Liver (tissue), 9 donors: Measurements from ENCODE around the gene GREB1L. TPM values are rescaled to one million over a fixed set of nuclear protein-coding genes. Genes with fewer than 3 reads are reported as not detected.

Experiments
- DNase-seq: peaks from one replicate; pipeline ENCODE4 v3.0.0-alpha.2; 2017; ENCODE audit warnings: low spot score
- H3K27ac ChIP-seq, 2 donors: one replicate each; pipeline ENCODE4 v1.7.0; 2013; ENCODE audit warnings: inconsistent platforms in 2 of 2, low read length in 2 of 2, control low read depth in 1 of 2, low read depth in 1 of 2, mild to moderate bottlenecking in 1 of 2
- H3K27me3 ChIP-seq, 4 donors: one replicate each; pipeline versions ENCODE4 v1.6.1 to v1.7.0; 2013; ENCODE audit warnings: low read length in 3 of 4, inconsistent platforms in 1 of 4, mild to moderate bottlenecking in 1 of 4, moderate library complexity in 1 of 4; ENCODE audit not compliant: control insufficient read depth in 4 of 4, insufficient read depth in 4 of 4
- H3K36me3 ChIP-seq, 4 donors: one replicate each; pipeline versions ENCODE4 v1.6.1 to v1.7.0; 2013; ENCODE audit warnings: low read length in 3 of 4, mild to moderate bottlenecking in 3 of 4, low read depth in 1 of 4, moderate library complexity in 1 of 4; ENCODE audit not compliant: control insufficient read depth in 4 of 4, insufficient read depth in 3 of 4
- H3K4me1 ChIP-seq, 4 donors: one replicate each; pipeline versions ENCODE4 v1.6.1 to v1.7.0; 2013; ENCODE audit warnings: low read length in 3 of 4, mild to moderate bottlenecking in 3 of 4, moderate library complexity in 1 of 4; ENCODE audit not compliant: control insufficient read depth in 4 of 4, insufficient read depth in 4 of 4
- H3K4me3 ChIP-seq, 3 donors: one replicate each; pipeline versions ENCODE4 v1.6.1 to v1.7.0; 2013; ENCODE audit warnings: low read length in 3 of 3, control low read depth in 1 of 3, low read depth in 1 of 3, mild to moderate bottlenecking in 1 of 3
- H3K9ac ChIP-seq, 2 donors: one replicate each; pipeline ENCODE4 v1.7.0; 2013; ENCODE audit warnings: low read length in 2 of 2, mild to moderate bottlenecking in 2 of 2, moderate library complexity in 2 of 2, control low read depth in 1 of 2, low read depth in 1 of 2
- H3K9me3 ChIP-seq, 4 donors: one replicate each; pipeline versions ENCODE4 v1.6.1 to v1.7.0; 2013; ENCODE audit warnings: low read length in 3 of 4; ENCODE audit not compliant: control insufficient read depth in 4 of 4
- EGR1 ChIP-seq, 2 donors: IDR thresholded peaks; 2 replicates each; pipeline ENCODE4 v1.6.1; 2016 to 2018; ENCODE audit warnings: antibody characterized with exemption in 2 of 2, low read depth in 2 of 2
- FOXA1 ChIP-seq: IDR thresholded peaks from 2 replicates; pipeline ENCODE4 v1.6.1; 2016; ENCODE audit warnings: antibody characterized with exemption
- FOXA2 ChIP-seq: IDR thresholded peaks from 2 replicates; pipeline ENCODE4 v1.6.1; 2016; ENCODE audit warnings: antibody characterized with exemption
- GABPA ChIP-seq, 2 donors: IDR thresholded peaks in 1 of 2; conservative IDR thresholded peaks in 1 of 2; 2 replicates each; pipeline ENCODE4 v1.6.1; 2016; ENCODE audit warnings: antibody characterized with exemption in 2 of 2, mild to moderate bottlenecking in 1 of 2, moderate library complexity in 1 of 2
- HNF4A ChIP-seq, 2 donors: conservative IDR thresholded peaks; 2 replicates each; pipeline ENCODE4 v1.6.1; 2016; ENCODE audit warnings: antibody characterized with exemption in 2 of 2, mild to moderate bottlenecking in 2 of 2
- HNF4G ChIP-seq: IDR thresholded peaks from 2 replicates; pipeline ENCODE4 v1.6.1; 2016; ENCODE audit warnings: antibody characterized with exemption
- NR2F2 ChIP-seq: IDR thresholded peaks from 2 replicates; pipeline ENCODE4 v1.6.1; 2016; ENCODE audit warnings: antibody characterized with exemption
- RAD21 ChIP-seq, 2 donors: IDR thresholded peaks; 2 replicates each; pipeline ENCODE4 v1.6.1; 2016; ENCODE audit warnings: antibody characterized with exemption in 2 of 2, mild to moderate bottlenecking in 2 of 2
- RXRA ChIP-seq, 2 donors: IDR thresholded peaks; 2 replicates each; pipeline ENCODE4 v1.6.1; 2017 to 2018; ENCODE audit warnings: antibody characterized with exemption in 2 of 2, mild to moderate bottlenecking in 1 of 2
- SP1 ChIP-seq: IDR thresholded peaks from 2 replicates; pipeline ENCODE4 v1.6.1; 2018; ENCODE audit warnings: antibody characterized with exemption, mild to moderate bottlenecking
- TAF1 ChIP-seq: conservative IDR thresholded peaks from 2 replicates; pipeline ENCODE4 v1.6.1; 2016; ENCODE audit warnings: antibody characterized with exemption, mild to moderate bottlenecking
- YY1 ChIP-seq: IDR thresholded peaks from 2 replicates; pipeline ENCODE4 v1.6.1; 2016; ENCODE audit warnings: antibody characterized with exemption, mild to moderate bottlenecking
- WGBS: extraction: QIAGEN DNeasy Blood & Tissue Kit; methylation state at CpG from one replicate; pipeline ENCODE4 v1.1.7; 2013; 5-methylcytosine and 5-hydroxymethylcytosine counted together
- polyA plus RNA-seq, 2 donors: library from polyadenylated mRNA; stranded (reverse) in 1 of 2; unstranded in 1 of 2; fragments of 200-250 nt in 1 of 2; fragments of >200 nt in 1 of 2; fragmentation: Nextera tagmentation in 1 of 2; extraction: Ambion mirVana in 1 of 2; gene quantifications; one replicate each; pipeline versions ENCODE4 v1.2.1 to v1.2.3, GENCODE V29; 2013 to 2015
- total RNA-seq, 2 donors: library from RNA; depleted of rRNA; stranded (reverse); fragments of >200 nt; gene quantifications; one replicate each; pipeline ENCODE4 v1.2.3, GENCODE V29; 2014
- TF ChIP-seq, protein P1 (sequence below): IDR thresholded peaks from 2 replicates; pipeline ENCODE4 v1.6.1; 2016; ENCODE audit warnings: antibody characterized with exemption
- TF ChIP-seq, protein P2 (sequence below): IDR thresholded peaks from 2 replicates; pipeline ENCODE4 v1.6.1; 2016; ENCODE audit warnings: antibody characterized with exemption, mild to moderate bottlenecking
- TF ChIP-seq, protein P3 (sequence below): fragments of 150-350 bp; IDR thresholded peaks from 2 replicates; pipeline ENCODE4 v1.5.1; 2017; ENCODE audit warnings: improper control_type of control experiment, low read depth, low read length; ENCODE audit not compliant: missing input control
- donor health status: healthy.
- donor health status: healthy.
- donor health status: healthy.
- donor health status: healthy.
- donor health status: healthy.

Gene GREB1L
- total and polyA plus RNA-seq, 4 donors, result 1.2 to 13.1 (median 3.0) TPM

DNA sequence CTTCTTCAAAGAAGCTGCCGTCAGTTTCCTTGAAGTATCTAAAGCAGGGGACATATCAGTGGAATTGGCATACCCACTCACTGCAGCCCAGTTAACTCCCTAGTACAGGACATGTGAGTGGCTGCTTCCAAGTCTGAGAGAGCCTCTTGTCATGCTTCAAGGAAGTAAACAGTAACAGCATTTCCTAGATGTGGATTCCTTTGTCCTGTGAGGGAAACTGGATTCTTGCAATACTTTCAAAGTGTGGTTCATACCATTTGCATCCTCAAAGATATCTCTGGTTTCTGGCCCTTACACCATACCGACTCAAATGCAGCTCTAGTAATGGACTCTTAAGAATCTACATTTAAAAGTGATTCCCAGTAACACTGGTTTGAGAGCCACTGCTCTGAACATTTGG is 271.3 kb downstream of the GREB1L start:
- Histone ChIP-seq H3K4me1 (no peaks in the 10 kb centered on the region), H3K27ac (no peak overlapping the region), H3K27me3 (no peaks in the 10 kb centered on the region), H3K4me3 (no peak overlapping the region), H3K36me3 (peaks cover 2 to 7% (median 4%) of the 10 kb centered on the region in 4 donors), H3K9ac (no peak overlapping the region), H3K9me3 (no peaks in the 10 kb centered on the region)
- TF ChIP-seq FOXA1 (no peak), TAF1 (no peak), SP1 (no peak), RXRA (IDR thresholded peaks at IDR 0.05) (no peak), HNF4G (no peak)
- TF ChIP-seq, protein P1, sequence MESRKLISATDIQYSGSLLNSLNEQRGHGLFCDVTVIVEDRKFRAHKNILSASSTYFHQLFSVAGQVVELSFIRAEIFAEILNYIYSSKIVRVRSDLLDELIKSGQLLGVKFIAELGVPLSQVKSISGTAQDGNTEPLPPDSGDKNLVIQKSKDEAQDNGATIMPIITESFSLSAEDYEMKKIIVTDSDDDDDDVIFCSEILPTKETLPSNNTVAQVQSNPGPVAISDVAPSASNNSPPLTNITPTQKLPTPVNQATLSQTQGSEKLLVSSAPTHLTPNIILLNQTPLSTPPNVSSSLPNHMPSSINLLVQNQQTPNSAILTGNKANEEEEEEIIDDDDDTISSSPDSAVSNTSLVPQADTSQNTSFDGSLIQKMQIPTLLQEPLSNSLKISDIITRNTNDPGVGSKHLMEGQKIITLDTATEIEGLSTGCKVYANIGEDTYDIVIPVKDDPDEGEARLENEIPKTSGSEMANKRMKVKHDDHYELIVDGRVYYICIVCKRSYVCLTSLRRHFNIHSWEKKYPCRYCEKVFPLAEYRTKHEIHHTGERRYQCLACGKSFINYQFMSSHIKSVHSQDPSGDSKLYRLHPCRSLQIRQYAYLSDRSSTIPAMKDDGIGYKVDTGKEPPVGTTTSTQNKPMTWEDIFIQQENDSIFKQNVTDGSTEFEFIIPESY, result no peak
- no peak for DNase-seq
- WGBS, result 96% methylated on average over 2 of the region's 2 CpGs

DNA sequence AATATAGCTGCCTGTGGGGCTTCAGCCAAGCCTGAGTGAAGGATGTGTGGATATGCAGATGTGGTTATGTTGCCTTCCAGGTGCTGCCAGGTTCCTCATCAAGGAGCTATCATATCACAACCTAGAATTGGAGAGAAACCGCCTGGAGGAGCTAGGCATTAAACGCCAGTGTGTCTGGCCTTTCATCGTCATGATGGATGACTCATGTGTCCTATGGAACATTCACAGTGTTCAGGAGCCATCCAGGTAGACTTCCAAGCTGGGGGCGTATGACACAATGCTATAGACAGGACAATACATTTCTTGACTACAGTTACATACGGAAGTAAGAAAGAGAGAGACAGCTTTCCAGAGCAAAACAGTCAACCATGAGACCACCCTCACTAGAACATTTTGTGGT is 271.7 kb downstream of the GREB1L start:
- H3K36me3 ChIP-seq, result peaks cover 2 to 8% (median 4%) of the 10 kb centered on the region in 4 donors
- TF ChIP-seq TAF1, result no peak
- TF ChIP-seq YY1, result no peak
- no peak for TF ChIP-seq NR2F2
- no peak for TF ChIP-seq EGR1 (IDR thresholded peaks at IDR 0.05; ENCODE audit: low read depth in 2 of 2)
- TF ChIP-seq RXRA (IDR thresholded peaks at IDR 0.05), result no peak
- TF ChIP-seq, protein P2, sequence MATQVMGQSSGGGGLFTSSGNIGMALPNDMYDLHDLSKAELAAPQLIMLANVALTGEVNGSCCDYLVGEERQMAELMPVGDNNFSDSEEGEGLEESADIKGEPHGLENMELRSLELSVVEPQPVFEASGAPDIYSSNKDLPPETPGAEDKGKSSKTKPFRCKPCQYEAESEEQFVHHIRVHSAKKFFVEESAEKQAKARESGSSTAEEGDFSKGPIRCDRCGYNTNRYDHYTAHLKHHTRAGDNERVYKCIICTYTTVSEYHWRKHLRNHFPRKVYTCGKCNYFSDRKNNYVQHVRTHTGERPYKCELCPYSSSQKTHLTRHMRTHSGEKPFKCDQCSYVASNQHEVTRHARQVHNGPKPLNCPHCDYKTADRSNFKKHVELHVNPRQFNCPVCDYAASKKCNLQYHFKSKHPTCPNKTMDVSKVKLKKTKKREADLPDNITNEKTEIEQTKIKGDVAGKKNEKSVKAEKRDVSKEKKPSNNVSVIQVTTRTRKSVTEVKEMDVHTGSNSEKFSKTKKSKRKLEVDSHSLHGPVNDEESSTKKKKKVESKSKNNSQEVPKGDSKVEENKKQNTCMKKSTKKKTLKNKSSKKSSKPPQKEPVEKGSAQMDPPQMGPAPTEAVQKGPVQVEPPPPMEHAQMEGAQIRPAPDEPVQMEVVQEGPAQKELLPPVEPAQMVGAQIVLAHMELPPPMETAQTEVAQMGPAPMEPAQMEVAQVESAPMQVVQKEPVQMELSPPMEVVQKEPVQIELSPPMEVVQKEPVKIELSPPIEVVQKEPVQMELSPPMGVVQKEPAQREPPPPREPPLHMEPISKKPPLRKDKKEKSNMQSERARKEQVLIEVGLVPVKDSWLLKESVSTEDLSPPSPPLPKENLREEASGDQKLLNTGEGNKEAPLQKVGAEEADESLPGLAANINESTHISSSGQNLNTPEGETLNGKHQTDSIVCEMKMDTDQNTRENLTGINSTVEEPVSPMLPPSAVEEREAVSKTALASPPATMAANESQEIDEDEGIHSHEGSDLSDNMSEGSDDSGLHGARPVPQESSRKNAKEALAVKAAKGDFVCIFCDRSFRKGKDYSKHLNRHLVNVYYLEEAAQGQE, result no peak
- TF ChIP-seq HNF4A (conservative IDR thresholded peaks at IDR 0.05), result no peak
- no peak for TF ChIP-seq FOXA1
- TF ChIP-seq, protein P1, result no peak
- TF ChIP-seq RAD21 (IDR thresholded peaks at IDR 0.05), result no peak
- TF ChIP-seq FOXA2, result no peak
- no peak for TF ChIP-seq GABPA (IDR thresholded peaks at IDR 0.05 in 1 of 2, conservative IDR thresholded peaks at IDR 0.05 in 1 of 2)
- TF ChIP-seq, protein P3, sequence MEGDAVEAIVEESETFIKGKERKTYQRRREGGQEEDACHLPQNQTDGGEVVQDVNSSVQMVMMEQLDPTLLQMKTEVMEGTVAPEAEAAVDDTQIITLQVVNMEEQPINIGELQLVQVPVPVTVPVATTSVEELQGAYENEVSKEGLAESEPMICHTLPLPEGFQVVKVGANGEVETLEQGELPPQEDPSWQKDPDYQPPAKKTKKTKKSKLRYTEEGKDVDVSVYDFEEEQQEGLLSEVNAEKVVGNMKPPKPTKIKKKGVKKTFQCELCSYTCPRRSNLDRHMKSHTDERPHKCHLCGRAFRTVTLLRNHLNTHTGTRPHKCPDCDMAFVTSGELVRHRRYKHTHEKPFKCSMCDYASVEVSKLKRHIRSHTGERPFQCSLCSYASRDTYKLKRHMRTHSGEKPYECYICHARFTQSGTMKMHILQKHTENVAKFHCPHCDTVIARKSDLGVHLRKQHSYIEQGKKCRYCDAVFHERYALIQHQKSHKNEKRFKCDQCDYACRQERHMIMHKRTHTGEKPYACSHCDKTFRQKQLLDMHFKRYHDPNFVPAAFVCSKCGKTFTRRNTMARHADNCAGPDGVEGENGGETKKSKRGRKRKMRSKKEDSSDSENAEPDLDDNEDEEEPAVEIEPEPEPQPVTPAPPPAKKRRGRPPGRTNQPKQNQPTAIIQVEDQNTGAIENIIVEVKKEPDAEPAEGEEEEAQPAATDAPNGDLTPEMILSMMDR, result no peak
- WGBS, result 96% methylated on average over 5 of the region's 5 CpGs
- H3K27ac ChIP-seq, result no peak overlapping the region
- no peaks in the 10 kb centered on the region for H3K4me1 ChIP-seq
- no peak overlapping the region for H3K9ac ChIP-seq
- no peaks in the 10 kb centered on the region for H3K27me3 ChIP-seq
- no peak overlapping the region for H3K4me3 ChIP-seq
- no peaks in the 10 kb centered on the region for H3K9me3 ChIP-seq
- no peak for DNase-seq
